PC-9 (cell line): ENCODE measurements around the gene CRHR2. TPM values are rescaled to one million over a fixed set of nuclear protein-coding genes. Genes with fewer than 3 reads are reported as not detected.

Experiments used
- BruUV-seq: library from RNA; stranded (reverse); fragments of 400-500 nt; replicated peaks from 2 replicates; lab custom pipeline; 2021; lab: Mats Ljungman, UMichigan
- CTCF ChIA-PET: fragments of 300-600 bp; sonication (Branson Sonifier 250); formaldehyde crosslinking; loops from one replicate; lab custom pipeline; 2022; ENCODE audit warnings: antibody characterized with exemption; lab: Charles Lee
- POLR2A ChIA-PET: fragments of 300-600 bp; sonication (Branson Sonifier 250); formaldehyde crosslinking; loops from one replicate; lab custom pipeline; 2022; ENCODE audit warnings: antibody characterized with exemption; ENCODE audit not compliant: unreplicated experiment; lab: Charles Lee
- DNase-seq, 2 experiments: peaks; one replicate each; pipeline versions ENCODE4 v3.0.0 to v3.0.0-alpha.2; 2015 to 2022; ENCODE audit warnings: mixed read lengths in 1 of 2
- H2AFZ ChIP-seq: fragments of 200-600 bp; sonication (generic); 2 replicates; pipeline ENCODE4 v1.8.1; 2017; ENCODE audit warnings: antibody characterized with exemption
- H3F3A ChIP-seq: fragments of 200-600 bp; sonication (generic); 2 replicates; pipeline ENCODE4 v1.8.1; 2017; ENCODE audit warnings: antibody characterized with exemption, mild to moderate bottlenecking, low read depth; ENCODE audit not compliant: insufficient read depth
- H3K27ac ChIP-seq: fragments of 200-600 bp; sonication (generic); 2 replicates; pipeline ENCODE4 v1.6.1; 2016; ENCODE audit warnings: mixed run types
- H3K27me3 ChIP-seq: fragments of 200-600 bp; sonication (generic); 2 replicates; pipeline ENCODE4 v1.6.1; 2016; ENCODE audit warnings: low read depth, mixed run types; ENCODE audit not compliant: insufficient read depth
- H3K36me3 ChIP-seq: fragments of 200-600 bp; sonication (generic); 2 replicates; pipeline ENCODE4 v1.6.1; 2016; ENCODE audit warnings: low read depth, mixed run types
- H3K4me1 ChIP-seq: fragments of 200-600 bp; sonication (generic); replicated peaks from 2 replicates; pipeline ENCODE4 v1.6.1; 2016; ENCODE audit warnings: mixed run types; ENCODE audit not compliant: insufficient read depth
- H3K4me2 ChIP-seq: fragments of 200-600 bp; sonication (generic); 2 replicates; pipeline ENCODE4 v1.6.1; 2017; ENCODE audit warnings: mixed run types
- H3K4me3 ChIP-seq: fragments of 200-600 bp; sonication (generic); 2 replicates; pipeline ENCODE4 v1.6.1; 2016; ENCODE audit warnings: mixed run types
- H3K79me2 ChIP-seq: fragments of 200-600 bp; sonication (generic); 2 replicates; pipeline ENCODE4 v1.6.1; 2017; ENCODE audit warnings: low read depth, mixed run types
- H3K9me2 ChIP-seq: fragments of 200-600 bp; sonication (generic); 2 replicates; pipeline ENCODE4 v1.8.1; 2017; ENCODE audit warnings: mild to moderate bottlenecking; ENCODE audit not compliant: insufficient read depth
- H3K9me3 ChIP-seq: fragments of 200-600 bp; sonication (generic); 2 replicates; pipeline ENCODE4 v1.8.1; 2016; ENCODE audit warnings: low read depth; ENCODE audit not compliant: insufficient read depth
- H4K20me1 ChIP-seq: fragments of 200-600 bp; sonication (generic); 2 replicates; pipeline ENCODE4 v1.8.1; 2017; ENCODE audit not compliant: insufficient read depth
- CTCF ChIP-seq: fragments of 200-600 bp; sonication (generic); conservative IDR thresholded peaks from 2 replicates; pipeline ENCODE4 v1.6.1; 2017; ENCODE audit warnings: mixed run types, antibody characterized with exemption, mild to moderate bottlenecking, moderate library complexity
- EZH2 ChIP-seq: fragments of 200-600 bp; sonication (generic); IDR thresholded peaks from 2 replicates; pipeline ENCODE4 v1.8.0; 2017; ENCODE audit warnings: antibody characterized with exemption, low read depth
- intact Hi-C: fragments of 100-400 bp; cut with micrococcal nuclease; formaldehyde crosslinking; loops from one replicate; pipeline ENCODE4 v1.10.0; 2022; ENCODE audit not compliant: unreplicated experiment
- total RNA-seq: library from RNA; stranded (reverse); gene quantifications from 2 replicates; pipeline ENCODE4 v1.2.3, GENCODE V29; 2021

CRHR2 gene
- total RNA-seq, 1 experiment from 2014 or later: not detected

GRCh38 chr7:30683306-30683705 is 1.1 kb upstream of the CRHR2 start:
- DNase-seq: no peak
- H3K27me3 ChIP-seq: peaks cover 66% of the 10 kb centered on the region
- H3F3A ChIP-seq: no peaks in the 10 kb centered on the region
- no peaks in the 10 kb centered on the region for H3K9me3 ChIP-seq
- peaks cover 4% of the 10 kb centered on the region; the same call in 1 of the 2 replicates for H4K20me1 ChIP-seq
- H3K36me3 ChIP-seq: no peaks in the 10 kb centered on the region
- no peaks in the 10 kb centered on the region for H3K79me2 ChIP-seq
- CTCF ChIA-PET: no interaction called here
- H3K4me3 ChIP-seq: no peak overlapping the region
- no TSS peak for BruUV-seq
- intact Hi-C loops: loop anchor here (2.0 kb wide), 1 partner anchor 57 kb away; no protein-coding TSS in a partner anchor
- H3K4me2 ChIP-seq: no peak overlapping the region
- H3K27ac ChIP-seq: no peak overlapping the region
- no peaks in the 10 kb centered on the region for H3K4me1 ChIP-seq
- no peak overlapping the region for H2AFZ ChIP-seq
- no peaks in the 10 kb centered on the region for H3K9me2 ChIP-seq
- POLR2A ChIA-PET: no interaction called here
- TF ChIP-seq CTCF (no peak), EZH2 (no peak)

GRCh38 chr7:30681815-30682211 is 443 bp downstream of the CRHR2 start:
- Histone ChIP-seq H4K20me1 (peaks cover 4% of the 10 kb centered on the region; the same call in 1 of the 2 replicates), H3K4me3 (no peak overlapping the region), H3K36me3 (no peaks in the 10 kb centered on the region), H3K27ac (no peak overlapping the region), H3K9me3 (no peaks in the 10 kb centered on the region), H3F3A (no peaks in the 10 kb centered on the region), H2AFZ (no peak overlapping the region), H3K27me3 (peaks cover 81% of the 10 kb centered on the region), H3K4me1 (no peaks in the 10 kb centered on the region), H3K79me2 (no peaks in the 10 kb centered on the region), H3K9me2 (no peaks in the 10 kb centered on the region), H3K4me2 (no peak overlapping the region)
- ChIA-PET CTCF (no interaction called here), POLR2A (no interaction called here)
- no TSS peak for BruUV-seq
- TF ChIP-seq EZH2 (no peak), CTCF (no peak)
- intact Hi-C loops: loop anchor here (2.0 kb wide), 1 partner anchor 59 kb away; no protein-coding TSS in a partner anchor
- no peak for DNase-seq

GRCh38 chr7:30681331-30681797 is 892 bp downstream of the CRHR2 start:
- Histone ChIP-seq H3K27ac (no peak overlapping the region), H3K9me2 (no peaks in the 10 kb centered on the region), H3K9me3 (no peaks in the 10 kb centered on the region), H4K20me1 (peaks cover 4% of the 10 kb centered on the region; the same call in 1 of the 2 replicates), H3K27me3 (peaks cover 85% of the 10 kb centered on the region), H3K79me2 (no peaks in the 10 kb centered on the region), H3K4me3 (no peak overlapping the region), H3K4me2 (no peak overlapping the region), H3F3A (no peaks in the 10 kb centered on the region), H3K36me3 (no peaks in the 10 kb centered on the region), H2AFZ (no peak overlapping the region), H3K4me1 (no peaks in the 10 kb centered on the region)
- BruUV-seq: no TSS peak
- DNase-seq: no peak
- ChIA-PET POLR2A (no interaction called here), CTCF (no interaction called here)
- TF ChIP-seq EZH2 (no peak), CTCF (no peak)
- intact Hi-C loops: no loop called here
